HEK293T (cell line): ENCODE results near the gene ANXA1.

Experiments used
- CTCF ChIA-PET: fragments of 350-600 bp; formaldehyde crosslinking; extraction: SDS; loops from one replicate; lab custom pipeline; 2021; ENCODE audit warnings: antibody characterized with exemption, inconsistent platforms; lab: Yijun Ruan, JAX
- POLR2A ChIA-PET: fragments of 350-600 bp; formaldehyde crosslinking; extraction: SDS; loops from one replicate; lab custom pipeline; 2020; ENCODE audit warnings: antibody characterized with exemption, inconsistent platforms; lab: Yijun Ruan, JAX
- DNase-seq: peaks from one replicate; pipeline ENCODE4 v3.0.0; 2012; ENCODE audit warnings: mixed read lengths; ENCODE audit errors: extremely low spot score
- ARNT ChIP-seq: fragments of 450-650 bp; IDR thresholded peaks from 2 replicates; pipeline ENCODE4 v1.6.1; 2017; ENCODE audit warnings: mild to moderate bottlenecking
- BHLHE40 ChIP-seq: fragments of 450-650 bp; IDR thresholded peaks from 2 replicates; pipeline ENCODE4 v1.6.1; 2016; ENCODE audit warnings: mild to moderate bottlenecking, moderate library complexity, borderline replicate concordance
- CTBP1 ChIP-seq: fragments of 450-650 bp; IDR thresholded peaks from 2 replicates; pipeline ENCODE4 v1.6.1; 2016; ENCODE audit warnings: borderline replicate concordance
- ELF4 ChIP-seq: fragments of 450-650 bp; IDR thresholded peaks from 2 replicates; pipeline ENCODE4 v1.6.1; 2017; ENCODE audit warnings: antibody characterized with exemption
- FOXA1 ChIP-seq: fragments of 450-650 bp; IDR thresholded peaks from 2 replicates; pipeline ENCODE4 v1.6.1; 2016; ENCODE audit warnings: mild to moderate bottlenecking
- FOXK2 ChIP-seq: fragments of 450-650 bp; IDR thresholded peaks from 2 replicates; pipeline ENCODE4 v1.6.1; 2016; ENCODE audit warnings: mild to moderate bottlenecking
- FOXM1 ChIP-seq: fragments of 450-650 bp; IDR thresholded peaks from 2 replicates; pipeline ENCODE4 v1.6.1; 2017; ENCODE audit warnings: mild to moderate bottlenecking, borderline replicate concordance
- HDGF ChIP-seq: fragments of 450-650 bp; IDR thresholded peaks from 2 replicates; pipeline ENCODE4 v1.6.1; 2017; ENCODE audit warnings: antibody characterized with exemption, borderline replicate concordance
- L3MBTL2 ChIP-seq: fragments of 450-650 bp; conservative IDR thresholded peaks from 2 replicates; pipeline ENCODE4 v1.6.1; 2016; ENCODE audit warnings: mild to moderate bottlenecking
- LEF1 ChIP-seq: fragments of 450-650 bp; IDR thresholded peaks from 2 replicates; pipeline ENCODE4 v1.6.1; 2017; ENCODE audit warnings: mild to moderate bottlenecking, borderline replicate concordance
- NFRKB ChIP-seq: fragments of 450-650 bp; IDR thresholded peaks from 2 replicates; pipeline ENCODE4 v1.6.1; 2016; ENCODE audit warnings: mild to moderate bottlenecking, moderate library complexity
- SP1 ChIP-seq: fragments of 450-650 bp; IDR thresholded peaks from 2 replicates; pipeline ENCODE4 v1.6.1; 2017
- SUZ12 ChIP-seq: fragments of 450-650 bp; IDR thresholded peaks from 2 replicates; pipeline ENCODE4 v1.6.1; 2016; ENCODE audit warnings: mild to moderate bottlenecking
- TARDBP ChIP-seq: fragments of 450-650 bp; IDR thresholded peaks from 2 replicates; pipeline ENCODE4 v1.6.1; 2016
- ZNF384 ChIP-seq: fragments of 450-650 bp; IDR thresholded peaks from 2 replicates; pipeline ENCODE4 v1.6.1; 2016
- TF ChIP-seq, protein P1 (sequence below): fragments of 450-650 bp; IDR thresholded peaks from 2 replicates; pipeline ENCODE4 v1.6.1; 2016

ANXA1 gene

DNA sequence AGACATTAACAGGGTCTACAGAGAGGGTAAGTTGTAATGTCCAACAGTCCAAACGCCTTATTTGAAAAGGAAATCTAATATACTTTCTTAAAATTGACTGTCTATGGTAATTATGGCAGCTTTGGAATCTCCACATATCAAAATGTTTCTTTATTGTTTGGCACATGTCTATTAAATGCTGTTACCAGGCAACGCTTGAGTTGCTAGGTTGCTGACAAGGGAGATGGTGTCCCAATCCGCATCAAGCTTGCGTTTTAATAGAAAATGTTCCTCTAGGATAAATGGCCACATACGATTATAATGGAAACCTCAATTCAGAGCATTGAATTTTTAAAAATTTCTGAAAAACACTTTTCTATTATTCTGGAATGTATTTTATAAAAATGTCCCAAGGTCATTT lies 9.2 kb downstream of the ANXA1 start:
- TF ChIP-seq ARNT = no peak
- no peak for TF ChIP-seq ELF4
- TF ChIP-seq LEF1 = no peak
- TF ChIP-seq BHLHE40 = no peak
- TF ChIP-seq FOXA1 = no peak
- no peak for TF ChIP-seq ZNF384
- ChIA-PET POLR2A (no interaction called here), CTCF (no interaction called here)
- no peak for DNase-seq

DNA sequence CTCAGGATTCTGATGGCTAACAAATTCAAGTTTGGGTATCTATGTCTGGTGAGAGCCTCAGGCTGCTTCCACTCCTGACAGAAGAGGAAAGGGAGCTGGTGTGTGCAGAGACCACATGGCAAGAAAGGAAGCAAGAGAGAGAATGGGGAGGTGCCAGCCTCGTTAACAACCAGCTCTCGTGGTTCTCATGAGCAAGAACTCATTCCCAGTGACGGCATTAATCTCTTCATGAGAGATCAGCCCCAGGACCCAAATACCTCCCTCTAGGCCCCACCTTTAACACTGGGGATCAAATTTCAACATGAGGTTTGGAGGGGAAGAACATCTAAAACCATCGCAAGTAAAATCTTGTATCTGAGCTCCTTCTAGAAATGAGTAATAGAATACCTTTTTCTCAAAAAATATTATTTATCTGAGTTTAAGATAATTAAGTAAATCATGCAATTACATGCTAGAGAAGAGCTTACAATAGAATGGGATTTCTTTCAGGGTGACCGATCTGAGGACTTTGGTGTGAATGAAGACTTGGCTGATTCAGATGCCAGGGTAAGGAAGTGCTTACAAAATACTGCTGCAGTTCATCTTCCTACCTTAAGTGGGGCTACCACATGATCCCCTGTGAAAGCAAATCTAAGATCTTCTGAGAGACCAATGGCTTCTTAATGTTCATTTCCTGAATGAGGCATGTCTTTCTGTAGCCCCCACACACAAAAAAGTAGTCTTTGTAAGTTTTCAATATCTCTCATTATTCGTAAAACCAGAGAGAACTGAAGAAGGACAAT lies 11.5 kb downstream of the ANXA1 start:
- CTCF ChIA-PET = no interaction called here
- POLR2A ChIA-PET = no interaction called here
- TF ChIP-seq TARDBP (no peak), BHLHE40 (no peak), HDGF (no peak), NFRKB (no peak), FOXM1 (no peak)
- no peak for DNase-seq

DNA sequence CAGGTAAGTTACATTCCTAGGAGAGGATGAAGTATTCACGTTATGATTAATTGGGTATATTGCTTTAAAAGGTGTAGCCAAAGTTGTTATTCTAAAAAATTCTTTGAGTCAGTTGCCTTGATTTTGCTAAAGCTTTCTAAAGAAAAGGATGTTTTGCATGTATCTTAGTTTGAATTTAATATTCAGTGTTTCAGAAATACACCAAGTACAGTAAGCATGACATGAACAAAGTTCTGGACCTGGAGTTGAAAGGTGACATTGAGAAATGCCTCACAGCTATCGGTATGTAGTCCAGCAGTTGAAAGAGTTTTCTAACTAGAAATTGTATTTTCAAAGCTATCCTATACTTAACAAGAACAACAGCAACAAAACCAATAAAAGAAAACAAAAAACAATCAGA lies 14.2 kb downstream of the ANXA1 start:
- no peak for DNase-seq
- CTCF ChIA-PET = no interaction called here
- TF ChIP-seq SP1 (no peak), FOXM1 (no peak), FOXK2 (no peak)
- POLR2A ChIA-PET = no interaction called here

DNA sequence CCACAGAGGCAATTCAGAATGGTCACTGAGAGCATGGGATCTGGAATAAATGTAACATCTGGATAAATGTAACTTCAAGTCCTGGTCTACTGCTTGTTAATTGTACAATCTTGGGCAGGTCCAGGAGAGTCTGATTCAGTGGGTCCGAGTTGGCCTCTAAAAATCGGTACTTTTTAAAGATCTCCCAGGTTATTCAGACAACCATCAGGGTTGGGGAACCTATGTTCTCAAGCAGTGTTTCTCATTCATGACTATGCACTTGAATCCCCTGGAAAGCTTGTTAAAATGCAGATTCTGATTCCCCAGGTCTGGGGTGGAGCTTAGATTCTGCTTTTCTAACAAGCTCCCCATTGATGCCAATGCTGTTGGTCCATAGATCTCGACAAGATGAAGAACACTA lies 14.8 kb downstream of the ANXA1 start:
- POLR2A ChIA-PET = no interaction called here
- DNase-seq = no peak
- TF ChIP-seq FOXA1 (no peak), CTBP1 (no peak), FOXM1 (no peak), TARDBP (no peak), NFRKB (no peak), HDGF (no peak), SP1 (no peak), LEF1 (no peak), L3MBTL2 (no peak), ARNT (no peak), BHLHE40 (no peak)
- TF ChIP-seq, protein P1, sequence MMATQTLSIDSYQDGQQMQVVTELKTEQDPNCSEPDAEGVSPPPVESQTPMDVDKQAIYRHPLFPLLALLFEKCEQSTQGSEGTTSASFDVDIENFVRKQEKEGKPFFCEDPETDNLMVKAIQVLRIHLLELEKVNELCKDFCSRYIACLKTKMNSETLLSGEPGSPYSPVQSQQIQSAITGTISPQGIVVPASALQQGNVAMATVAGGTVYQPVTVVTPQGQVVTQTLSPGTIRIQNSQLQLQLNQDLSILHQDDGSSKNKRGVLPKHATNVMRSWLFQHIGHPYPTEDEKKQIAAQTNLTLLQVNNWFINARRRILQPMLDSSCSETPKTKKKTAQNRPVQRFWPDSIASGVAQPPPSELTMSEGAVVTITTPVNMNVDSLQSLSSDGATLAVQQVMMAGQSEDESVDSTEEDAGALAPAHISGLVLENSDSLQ = no peak
- CTCF ChIA-PET = no interaction called here

DNA sequence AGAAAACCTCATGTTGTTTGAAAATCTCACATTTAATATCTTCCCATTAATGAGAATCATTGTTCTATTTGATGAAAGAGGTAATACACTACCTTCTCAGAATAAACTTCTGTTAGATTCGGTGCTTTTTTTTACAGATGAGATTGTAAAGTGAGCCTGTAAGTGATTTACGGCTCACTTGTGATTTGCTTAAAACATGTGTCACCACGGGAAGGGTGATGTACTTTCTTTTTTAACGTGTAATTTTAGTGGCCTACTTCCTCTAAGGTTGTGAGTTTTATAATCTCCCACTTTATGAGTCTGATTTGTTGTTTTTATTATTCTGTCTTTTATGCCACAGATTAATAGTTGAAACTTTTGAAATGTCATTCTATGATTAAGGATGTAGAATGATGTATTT lies 15.9 kb downstream of the ANXA1 start:
- ChIA-PET CTCF (no interaction called here), POLR2A (no interaction called here)
- no peak for DNase-seq
- TF ChIP-seq BHLHE40 (no peak), FOXM1 (no peak), ARNT (no peak)
- TF ChIP-seq, protein P1 = peak; percentile 48; the same call in 1 of the 2 replicates

DNA sequence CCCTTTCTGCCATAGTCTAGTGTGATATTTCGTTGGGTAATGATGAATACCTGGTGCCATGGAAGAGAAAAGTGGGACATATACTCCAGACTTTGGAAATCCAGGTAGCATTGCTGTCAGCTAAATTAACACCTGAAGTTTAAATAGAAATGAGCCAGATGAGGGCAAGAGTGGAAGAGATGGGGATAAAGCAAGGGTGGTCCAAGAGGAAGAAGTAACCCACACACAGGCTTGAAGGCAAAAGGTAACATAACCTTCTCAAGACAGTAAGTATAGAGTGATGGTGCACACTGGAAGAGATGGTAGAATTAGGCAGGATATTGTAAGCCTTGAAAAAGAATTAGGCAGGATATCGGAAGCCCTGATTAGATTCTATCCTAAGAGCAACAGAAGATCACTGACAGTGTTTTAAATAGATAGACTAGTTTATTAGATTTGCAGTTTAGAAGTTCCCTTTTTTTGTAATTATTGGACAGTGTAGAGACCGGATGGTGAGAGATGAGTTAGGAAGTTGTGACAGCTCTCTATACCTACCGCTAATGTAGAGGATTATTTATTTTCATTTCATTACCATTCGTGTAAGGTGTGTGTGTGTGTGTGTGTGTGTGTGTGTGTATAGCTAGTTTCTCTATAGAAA lies 16.8 kb downstream of the ANXA1 start:
- ChIA-PET CTCF (no interaction called here), POLR2A (no interaction called here)
- no peak for DNase-seq
- no peak for TF ChIP-seq FOXM1
- TF ChIP-seq FOXK2 = no peak
- no peak for TF ChIP-seq HDGF
- TF ChIP-seq L3MBTL2 = no peak
- TF ChIP-seq CTBP1 = no peak
- no peak for TF ChIP-seq ZNF384
- no peak for TF ChIP-seq SUZ12
- TF ChIP-seq FOXA1 = no peak
- no peak for TF ChIP-seq ELF4
- no peak for TF ChIP-seq LEF1
- no peak for TF ChIP-seq TARDBP
- no peak for TF ChIP-seq NFRKB
- TF ChIP-seq BHLHE40 = no peak
- TF ChIP-seq SP1 = no peak
- no peak for TF ChIP-seq ARNT
- TF ChIP-seq, protein P1 = no peak
